Measurements from ENCODE around the gene DUSP14. TPM values are rescaled to one million over a fixed set of nuclear protein-coding genes. Genes with fewer than 3 reads are reported as not detected.

DUSP14 gene
- total and polyA plus RNA-seq, 2 of the 8 experiments (the other 6 are each of a cell fraction or from before 2014, with no cell fraction given), result 22.1 to 37.9 TPM

GRCh38 chr17:37461668-37462067, 28.0 kb upstream of the DUSP14 start:
- H3K79me2 ChIP-seq (ENCODE audit: control insufficient read depth in 1 of 2, insufficient read depth in 2 of 2, low read length in 2 of 2), result no peaks in the 10 kb centered on the region
- H4K8ac ChIP-seq (ENCODE audit: extremely low read depth, insufficient read depth, low read length), result no peak overlapping the region
- peaks cover 0 to 2% of the 10 kb centered on the region in 2 experiments for H4K20me1 ChIP-seq (replicated peaks in 1 of 2; ENCODE audit: control insufficient read depth in 1 of 2, insufficient read depth in 2 of 2, low read length in 2 of 2)
- ChIA-PET CTCF (ENCODE audit: partially characterized antibody) (interaction anchor here (1.1 to 1.5 kb wide), 3 partner anchors 10 to 44 kb away, joined by 3 to 4 read pairs (median 4); no protein-coding TSS in a partner anchor), POLR2A (ENCODE audit: partially characterized antibody) (interaction anchor here (1.0 kb wide), 1 partner anchor 54 kb away, joined by 3 read pairs; no protein-coding TSS in a partner anchor)
- H2BK5ac ChIP-seq (ENCODE audit: low read depth, low read length), result no peak overlapping the region
- H3K14ac ChIP-seq (ENCODE audit: insufficient read length), result no peak overlapping the region
- H2BK120ac ChIP-seq (replicated peaks; ENCODE audit: low read depth, low read length), result no peak overlapping the region
- WGBS, 2 experiments (ENCODE audit: extremely low coverage in 1 of 2, insufficient coverage in 1 of 2, insufficient read length in 1 of 2, insufficient replicate concordance in 2 of 2, low coverage in 1 of 2, low lambda C conversion rate in 2 of 2, missing lambda C conversion rate in 1 of 2), result 90% methylated on average over 3 of the region's 3 CpGs; no CpG with 5 or more reads in 1 of the 2 experiments
- H3K23me2 ChIP-seq (ENCODE audit: low read depth, low read length), result no peaks in the 10 kb centered on the region
- no peak overlapping the region for H3K27ac ChIP-seq (ENCODE audit: low read depth, low read length)
- FAIRE-seq, result no peak
- no peak overlapping the region for H3K18ac ChIP-seq (ENCODE audit: extremely low read depth, low read length)
- no peak overlapping the region for H3K4me2 ChIP-seq (ENCODE audit: insufficient read depth in 1 of 2, low read depth in 2 of 2, low read length in 2 of 2)
- H3K36me3 ChIP-seq (ENCODE audit: control insufficient read depth in 2 of 4, insufficient read depth in 4 of 4, low read length in 3 of 4), result peaks cover 0 to 12% (median 0%) of the 10 kb centered on the region in 4 experiments; a peak in 2 of 8 replicates
- H2AK5ac ChIP-seq (ENCODE audit: low read depth, low read length), result no peak overlapping the region
- no peak overlapping the region for H3K9ac ChIP-seq (replicated peaks in 1 of 4; ENCODE audit: extremely low read depth in 1 of 4, low read depth in 3 of 4, low read length in 3 of 4)
- H3K23ac ChIP-seq (ENCODE audit: insufficient read length), result no peak overlapping the region
- H2AFZ ChIP-seq (ENCODE audit: low read length), result no peak overlapping the region
- H3K79me1 ChIP-seq (ENCODE audit: low read depth, low read length), result no peaks in the 10 kb centered on the region; the same call in 1 of the 2 replicates
- H3K4me1 ChIP-seq (replicated peaks in 1 of 4; ENCODE audit: control insufficient read depth in 3 of 4, insufficient read depth in 4 of 4, low read length in 3 of 4), result no peaks in the 10 kb centered on the region
- no peak overlapping the region for H2BK20ac ChIP-seq (ENCODE audit: low read length)
- H4K91ac ChIP-seq (replicated peaks; ENCODE audit: insufficient read length, low read length), result no peak overlapping the region
- H3K4me3 ChIP-seq (ENCODE audit: extremely low read depth in 1 of 4, insufficient read depth in 2 of 4, low read depth in 3 of 4, low read length in 4 of 4), result no peak overlapping the region
- no peak for DNase-seq (ENCODE audit: low read depth in 1 of 2, low spot score in 2 of 2)
- H2BK12ac ChIP-seq (ENCODE audit: low read depth, low read length), result no peak overlapping the region
- H3K9me3 ChIP-seq (ENCODE audit: insufficient read depth in 2 of 2, low read depth in 1 of 2, low read length in 1 of 2), result no peaks in the 10 kb centered on the region
- no peaks in the 10 kb centered on the region for H3K27me3 ChIP-seq (replicated peaks in 1 of 4; ENCODE audit: control insufficient read depth in 3 of 4, extremely low read depth in 1 of 4, insufficient read depth in 3 of 4, low read length in 3 of 4)
- H4K5ac ChIP-seq (ENCODE audit: insufficient read length, low read depth, low read length), result no peak overlapping the region
- H3K56ac ChIP-seq (replicated peaks; ENCODE audit: insufficient read length, low read depth, low read length), result no peak overlapping the region
- no peak overlapping the region for H2BK15ac ChIP-seq (ENCODE audit: low read length)
- H3K4ac ChIP-seq (replicated peaks; ENCODE audit: insufficient read length, low read depth, low read length), result no peak overlapping the region
- TF ChIP-seq KDM5A (IDR thresholded peaks at IDR 0.05; ENCODE audit: low read length) (no peak), BRCA1 (IDR thresholded peaks at IDR 0.05; ENCODE audit: low read depth, low read length) (no peak), TEAD4 (IDR thresholded peaks at IDR 0.05; ENCODE audit: low read depth, low read length) (no peak), RAD21 (IDR thresholded peaks at IDR 0.05 in 1 of 2, conservative IDR thresholded peaks at IDR 0.05 in 1 of 2; ENCODE audit: low read depth in 2 of 2, low read length in 2 of 2) (no peak), EZH2 (IDR thresholded peaks at IDR 0.05; ENCODE audit: low read depth, low read length, severe bottlenecking) (no peak), ASH2L (IDR thresholded peaks at IDR 0.05; ENCODE audit: low read length) (no peak), SUZ12 (IDR thresholded peaks at IDR 0.05; ENCODE audit: low read length) (no peak), HDAC2 (IDR thresholded peaks at IDR 0.05; ENCODE audit: borderline replicate concordance in 1 of 2, low read depth in 2 of 2, low read length in 2 of 2) (no peak), SIX5 (IDR thresholded peaks at IDR 0.05; ENCODE audit: low read depth, low read length) (no peak), TBP (IDR thresholded peaks at IDR 0.05; ENCODE audit: low read depth, low read length) (no peak), EGR1 (IDR thresholded peaks at IDR 0.05; ENCODE audit: borderline replicate concordance, low read depth, low read length) (no peak), CHD2 (IDR thresholded peaks at IDR 0.05; ENCODE audit: low read length) (no peak), YY1 (IDR thresholded peaks at IDR 0.05; ENCODE audit: low read depth, low read length) (no peak), CREB1 (IDR thresholded peaks at IDR 0.05) (no peak)
- TF ChIP-seq, protein P1, sequence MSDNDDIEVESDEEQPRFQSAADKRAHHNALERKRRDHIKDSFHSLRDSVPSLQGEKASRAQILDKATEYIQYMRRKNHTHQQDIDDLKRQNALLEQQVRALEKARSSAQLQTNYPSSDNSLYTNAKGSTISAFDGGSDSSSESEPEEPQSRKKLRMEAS (IDR thresholded peaks at IDR 0.05), result no peak
